ENCODE measurements around the gene ACAA1.
A peak's percentile ranks its signal among the peaks of the same experiment; 100 is the strongest.
"Not testable (repeated sequence)": the region's sequence is repeated elsewhere in the genome, so short reads cannot be mapped to it uniquely, and the experiment has no call there.

Gene ACAA1, protein sequence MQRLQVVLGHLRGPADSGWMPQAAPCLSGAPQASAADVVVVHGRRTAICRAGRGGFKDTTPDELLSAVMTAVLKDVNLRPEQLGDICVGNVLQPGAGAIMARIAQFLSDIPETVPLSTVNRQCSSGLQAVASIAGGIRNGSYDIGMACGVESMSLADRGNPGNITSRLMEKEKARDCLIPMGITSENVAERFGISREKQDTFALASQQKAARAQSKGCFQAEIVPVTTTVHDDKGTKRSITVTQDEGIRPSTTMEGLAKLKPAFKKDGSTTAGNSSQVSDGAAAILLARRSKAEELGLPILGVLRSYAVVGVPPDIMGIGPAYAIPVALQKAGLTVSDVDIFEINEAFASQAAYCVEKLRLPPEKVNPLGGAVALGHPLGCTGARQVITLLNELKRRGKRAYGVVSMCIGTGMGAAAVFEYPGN

GRCh38 chr3:38136777-38137614, at the start of gene ACAA1:
TSS of gene ACAA1 (minus strand) at chr3:38137127. CDS start at chr3:38137035, 92 bp downstream.
- DNase-seq: peak; percentile 99

- DNase-seq: no peak
Observed at GRCh38 chr3:38177181-38177580, 40.3 kb upstream of the ACAA1 start.

GRCh38 chr3:38173834-38174418, 37.0 kb upstream of the ACAA1 start:
- no peak for DNase-seq

DNA sequence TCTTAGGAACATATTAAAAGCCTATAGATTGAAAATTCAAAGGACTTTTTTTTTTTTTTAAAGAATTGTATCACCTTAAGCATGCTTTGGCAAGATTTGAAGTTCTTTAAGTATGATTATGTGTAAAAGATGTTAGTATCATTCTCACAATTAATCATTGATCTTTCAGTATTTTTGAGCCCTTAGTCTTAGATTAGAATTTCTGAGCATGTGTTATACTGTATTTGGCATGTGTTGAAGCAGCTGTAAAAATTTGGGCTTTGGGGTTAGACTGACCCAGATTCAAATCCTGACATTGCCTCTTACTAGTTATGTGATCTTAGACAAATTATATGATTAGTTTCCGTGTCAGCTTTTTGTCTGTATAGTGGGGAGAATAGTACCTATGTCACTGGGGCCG, 34.7 kb upstream of the ACAA1 start:
- DNase-seq: no peak

- no peak for DNase-seq
Observed at GRCh38 chr3:38170722-38171121, 33.8 kb upstream of the ACAA1 start.

- no peak for DNase-seq
Observed at GRCh38 chr3:38169027-38169317, 32.0 kb upstream of the ACAA1 start.

- DNase-seq: no peak
Observed at GRCh38 chr3:38168151-38169026, 31.5 kb upstream of the ACAA1 start.

DNA sequence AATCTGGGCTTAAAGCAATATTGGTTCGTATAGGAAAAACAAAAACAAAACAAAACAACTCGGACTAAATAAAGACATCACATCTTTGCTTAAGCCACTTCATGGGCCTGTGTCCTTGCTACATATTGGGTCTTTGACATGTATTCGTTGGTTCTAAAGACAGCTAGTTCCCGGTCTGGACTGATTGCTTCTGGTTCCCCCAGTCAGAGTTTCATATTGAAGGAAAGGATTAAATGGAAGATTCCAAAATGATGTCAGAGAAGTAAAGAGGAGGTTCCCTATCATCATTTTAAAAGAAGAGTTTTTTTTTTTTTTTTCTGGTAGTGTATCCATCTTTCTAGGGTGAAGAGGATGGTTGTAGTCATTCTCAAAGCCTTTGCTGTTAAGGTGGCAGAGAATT, 30.7 kb upstream of the ACAA1 start:
- no peak for DNase-seq

GRCh38 chr3:38165722-38166387, 28.9 kb upstream of the ACAA1 start:
- no peak for DNase-seq

DNA sequence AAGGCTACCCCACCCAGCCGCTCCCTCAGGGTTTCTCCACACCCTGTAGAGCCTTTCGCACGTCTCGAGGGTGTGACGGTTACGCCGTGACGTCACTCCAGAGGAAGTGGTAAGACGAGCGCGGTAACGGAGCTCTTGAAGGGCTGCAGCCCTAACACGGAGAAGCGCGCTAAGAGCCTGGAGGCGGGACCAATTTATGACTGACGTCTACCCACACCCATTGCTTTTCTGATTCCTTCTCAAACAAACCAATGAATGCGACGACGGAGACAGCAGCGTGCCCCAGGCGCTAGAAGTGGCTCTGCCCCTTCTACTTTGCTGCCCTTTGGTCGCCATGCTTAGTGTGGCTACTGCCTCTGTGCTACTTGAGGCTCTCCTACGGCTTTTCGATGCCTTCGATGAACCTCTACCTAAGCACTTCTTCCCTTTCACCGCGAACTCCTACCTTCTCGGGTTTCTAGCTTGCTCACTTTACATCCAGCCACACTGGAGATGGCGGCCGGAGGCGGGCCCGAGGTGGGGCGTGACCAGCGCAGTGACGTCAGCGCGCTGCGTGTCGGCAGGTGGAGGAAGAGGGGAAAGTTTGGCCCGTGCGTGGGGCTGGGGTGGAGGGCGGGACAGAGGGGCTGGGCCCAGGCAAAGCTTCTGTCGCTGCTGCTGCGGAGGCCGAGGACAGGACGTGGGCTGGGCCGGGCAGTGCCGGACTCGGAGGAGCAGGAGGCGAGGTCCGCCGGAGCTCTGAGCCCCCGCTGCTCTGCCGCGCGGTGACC, 28.2 kb upstream of the ACAA1 start, which contains the start of gene OXSR1:
Gene OXSR1, plus strand, starts transcription at position 586 of the 770 bp plus-strand sequence. CDS start 340 bp downstream, outside the sequence.
- DNase-seq: peak; percentile 97

DNA sequence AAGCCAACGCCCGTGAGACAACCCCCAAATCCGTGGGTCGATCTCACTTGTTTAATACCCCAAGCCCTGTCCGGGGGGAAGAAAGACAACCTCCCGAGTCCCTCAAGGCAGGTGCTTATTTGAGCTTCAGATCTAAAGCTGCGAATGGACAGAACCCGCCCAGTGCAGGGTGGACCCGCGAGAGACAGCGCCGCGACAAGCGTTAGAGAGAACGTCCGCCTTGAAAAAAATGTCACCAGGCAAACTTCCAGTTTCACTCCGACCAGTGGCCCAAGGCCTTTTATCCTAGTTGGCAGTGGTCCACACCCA, 27.7 kb upstream of the ACAA1 start:
- no peak for DNase-seq

- DNase-seq: no peak
Observed at GRCh38 chr3:38163841-38164642, 27.1 kb upstream of the ACAA1 start.

DNA sequence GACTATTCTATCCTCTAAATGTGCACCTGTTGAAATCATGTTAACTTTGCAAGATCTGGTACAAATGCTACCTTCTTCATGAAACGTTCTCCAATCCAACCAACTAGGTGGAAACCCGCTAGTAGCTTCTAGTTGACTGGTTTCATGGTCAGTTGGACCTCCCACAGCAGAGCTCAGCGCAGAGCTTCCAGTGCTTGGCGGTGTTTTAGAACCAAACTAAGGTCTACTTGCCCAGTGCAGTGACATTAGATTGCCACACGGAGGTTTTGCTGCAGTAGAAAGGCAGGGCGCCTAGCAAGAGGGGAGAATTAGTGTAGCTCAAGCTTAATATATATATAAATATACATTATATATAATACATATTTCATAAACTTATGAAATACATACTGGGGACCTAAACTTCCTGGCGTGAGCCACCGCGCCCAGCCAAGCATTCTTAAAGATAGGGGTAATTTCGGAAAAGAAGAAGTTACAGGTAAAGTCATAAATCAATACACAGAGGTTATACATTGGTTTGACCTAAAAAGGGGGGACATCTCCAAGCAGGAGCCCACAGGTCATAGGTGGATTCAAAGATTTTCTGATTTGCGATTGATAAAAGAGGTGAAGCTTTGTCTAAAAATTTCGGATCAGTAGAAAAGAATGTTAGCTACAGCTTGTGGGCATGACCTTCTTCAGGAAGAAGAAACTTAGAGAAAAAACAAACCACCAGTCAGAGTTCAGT, 26.4 kb upstream of the ACAA1 start:
- peak; percentile 39 for DNase-seq

DNA sequence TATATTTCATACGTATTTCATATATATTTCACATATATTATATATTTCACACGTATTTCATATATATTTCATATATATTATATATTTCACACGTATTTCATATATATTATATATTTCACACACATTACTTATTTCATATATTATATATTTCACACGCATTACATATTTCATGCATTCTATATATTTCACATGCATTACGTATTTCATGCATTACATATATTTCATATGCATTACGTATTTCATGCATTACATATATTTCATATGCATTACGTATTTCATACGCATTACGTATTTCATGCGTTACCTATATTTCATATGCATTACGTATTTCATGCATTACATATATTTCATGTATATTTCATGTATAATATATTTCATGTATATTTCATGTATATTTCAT, 23.8 kb upstream of the ACAA1 start:
- DNase-seq: not testable (repeated sequence)

- DNase-seq: no peak
Observed at GRCh38 chr3:38158472-38158871, 21.5 kb upstream of the ACAA1 start.

- DNase-seq: no peak
Observed at GRCh38 chr3:38157595-38157994, 20.7 kb upstream of the ACAA1 start.

- no peak for DNase-seq
Observed at GRCh38 chr3:38157117-38157516, 20.2 kb upstream of the ACAA1 start.

- no peak for DNase-seq
Observed at GRCh38 chr3:38155825-38156224, 18.9 kb upstream of the ACAA1 start.

DNA sequence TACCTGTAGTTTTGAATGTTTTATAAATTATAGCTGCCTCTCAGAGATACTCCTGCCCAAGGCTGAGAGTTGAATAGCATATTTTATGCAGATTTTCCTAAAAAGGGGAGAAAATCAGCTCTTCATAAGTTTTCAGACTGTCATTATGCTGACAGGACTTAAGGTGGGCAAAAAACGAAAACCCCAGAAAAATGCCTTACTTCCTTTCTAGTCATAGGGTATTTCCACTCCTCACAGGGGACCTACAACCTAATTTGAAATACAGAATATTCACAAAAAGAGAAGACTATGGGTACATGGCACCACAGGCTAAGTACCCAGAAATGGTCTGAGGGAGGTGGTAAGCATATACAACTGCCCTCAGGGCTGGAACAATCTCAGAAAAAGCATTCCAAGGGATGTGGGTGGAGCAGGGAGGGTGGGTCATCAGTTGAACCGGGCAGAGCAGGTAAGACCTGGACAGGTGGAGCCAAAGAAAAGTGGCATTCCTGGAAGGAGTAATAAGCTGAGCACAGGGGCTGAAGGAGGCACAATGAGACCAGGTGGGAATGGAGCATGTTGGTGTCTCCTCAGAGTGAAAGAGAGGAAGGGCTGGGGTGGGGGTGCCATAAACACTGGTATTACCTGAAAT, 17.8 kb upstream of the ACAA1 start:
- DNase-seq: no peak
